GM19043 (cell line): ENCODE data around the gene PIAS1.

Experiments
- ATAC-seq: cut with Tn5 transposase; IDR thresholded peaks from one replicate; pipeline ENCODE4 v1.9.1; 2021; ENCODE audit warnings: low read depth; ENCODE audit not compliant: unreplicated experiment

Gene PIAS1

GRCh38 chr15:68061602-68062001, 7.5 kb downstream of the PIAS1 start:
- ATAC-seq = no peak

DNA sequence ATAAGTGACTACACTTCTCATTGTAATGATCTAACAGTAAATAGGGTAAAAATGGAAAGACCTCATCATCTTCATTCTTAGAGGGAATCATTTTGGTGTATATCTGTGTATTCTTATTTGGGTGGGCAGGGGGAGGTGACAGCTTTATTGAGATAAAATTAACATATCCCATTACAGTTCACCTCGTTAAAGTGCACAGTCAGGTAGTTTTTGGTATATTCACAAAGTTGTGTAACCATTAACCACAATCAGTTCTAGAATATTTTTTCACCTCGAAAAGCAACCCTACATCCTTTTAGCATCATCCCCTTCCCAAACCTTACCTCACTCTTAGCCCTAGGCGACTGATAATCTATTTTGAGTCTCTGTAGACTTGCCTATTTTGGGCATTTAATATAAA, 8.1 kb downstream of the PIAS1 start:
- ATAC-seq = no peak

DNA sequence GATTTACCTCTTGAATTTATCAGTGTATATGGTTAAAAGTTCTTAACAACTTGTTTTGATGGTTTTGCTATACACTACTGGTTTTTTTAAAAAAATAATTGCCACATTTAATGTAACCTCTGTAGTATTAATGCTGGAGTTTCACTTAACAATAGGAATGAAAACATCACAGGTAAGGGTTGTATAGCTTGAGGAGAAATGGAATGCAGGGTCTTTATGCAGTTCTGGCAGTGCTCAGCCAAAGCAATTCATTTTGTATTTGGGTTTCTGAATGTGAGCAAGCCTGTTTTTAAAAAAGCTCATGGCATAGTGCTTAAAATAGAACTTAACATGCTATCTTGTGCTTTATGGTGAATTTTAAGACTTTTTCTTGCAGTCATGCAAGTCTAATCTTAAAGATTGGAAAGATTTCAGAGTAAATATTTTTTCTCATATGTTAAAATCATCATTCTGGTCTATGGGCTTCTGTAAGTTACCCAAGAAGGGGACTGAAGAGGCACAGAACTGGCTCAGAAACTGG, 8.9 kb downstream of the PIAS1 start:
- ATAC-seq = no peak

GRCh38 chr15:68063606-68064005, 9.5 kb downstream of the PIAS1 start:
- no peak for ATAC-seq

GRCh38 chr15:68073576-68074288, 19.6 kb downstream of the PIAS1 start:
- ATAC-seq = no peak

GRCh38 chr15:68075764-68076385, 21.8 kb downstream of the PIAS1 start:
- ATAC-seq = no peak

GRCh38 chr15:68078365-68078764, 24.2 kb downstream of the PIAS1 start:
- ATAC-seq = no peak

GRCh38 chr15:68080334-68080733, 26.2 kb downstream of the PIAS1 start:
- no peak for ATAC-seq

DNA sequence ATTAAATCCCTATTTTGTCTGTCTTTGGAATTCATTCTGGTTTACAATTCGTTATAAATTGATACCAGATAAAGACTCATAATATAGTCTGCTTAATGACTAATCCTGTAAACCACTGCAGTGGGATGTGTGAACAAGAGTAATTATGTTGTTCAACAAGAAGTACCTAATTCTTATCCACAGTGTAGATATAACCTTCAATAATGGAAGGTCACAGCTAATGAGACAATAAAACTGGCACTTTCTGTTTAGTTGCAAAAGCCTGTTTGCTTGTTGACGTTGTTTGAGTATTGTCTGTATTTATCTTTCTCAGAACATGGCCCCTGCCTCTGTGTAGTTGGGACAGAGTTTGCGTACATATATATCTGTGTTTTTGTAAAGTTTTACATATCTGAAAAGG, 26.7 kb downstream of the PIAS1 start:
- ATAC-seq = no peak

GRCh38 chr15:68081869-68082505, 27.9 kb downstream of the PIAS1 start:
- no peak for ATAC-seq

- no peak for ATAC-seq
Measured at GRCh38 chr15:68082735-68083134, 28.6 kb downstream of the PIAS1 start.

- no peak for ATAC-seq
Measured at GRCh38 chr15:68083463-68083862, 29.3 kb downstream of the PIAS1 start.

GRCh38 chr15:68085052-68085451, 30.9 kb downstream of the PIAS1 start:
- ATAC-seq = no peak

DNA sequence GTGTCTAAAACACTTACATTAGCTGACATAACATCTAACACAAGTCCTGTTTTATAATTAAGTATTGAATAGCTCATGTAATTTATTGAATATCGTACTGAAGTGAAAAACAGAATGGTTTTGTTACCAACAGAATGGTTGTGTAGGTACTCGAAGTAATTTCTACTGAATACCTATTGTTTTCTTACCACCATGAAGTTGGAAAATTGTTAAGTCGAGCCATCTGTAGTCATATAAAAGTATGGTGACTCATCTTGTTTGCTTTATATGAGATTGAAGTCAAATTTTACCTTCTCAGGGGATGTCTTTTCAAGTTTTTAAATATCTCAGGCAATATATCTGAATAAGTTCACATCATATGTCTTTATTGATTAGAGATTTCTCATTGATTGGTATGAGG, 37.6 kb downstream of the PIAS1 start:
- no peak for ATAC-seq

- no peak for ATAC-seq
Measured at GRCh38 chr15:68096099-68096498, 42.0 kb downstream of the PIAS1 start.

DNA sequence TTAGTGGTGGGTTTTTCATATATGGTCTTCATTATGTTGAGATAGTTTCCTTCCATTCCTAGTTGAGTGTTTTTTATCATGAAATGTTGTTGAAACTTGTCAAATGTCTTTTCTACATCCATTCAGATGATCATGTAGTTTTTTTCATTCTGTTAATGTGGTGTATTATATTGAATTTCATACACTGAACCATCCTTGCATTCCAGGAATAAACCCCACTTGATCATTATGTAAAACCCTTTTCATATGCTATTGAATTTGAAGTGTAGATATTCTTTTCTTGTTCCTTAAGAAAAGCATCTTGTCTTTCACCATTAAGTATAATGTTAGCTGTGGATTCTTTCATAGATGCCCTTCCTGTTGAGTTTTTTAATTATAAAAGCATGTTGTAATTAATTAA, 42.9 kb downstream of the PIAS1 start:
- ATAC-seq = no peak

- no peak for ATAC-seq
Measured at GRCh38 chr15:68098465-68098864, 44.4 kb downstream of the PIAS1 start.

GRCh38 chr15:68100194-68100593, 46.1 kb downstream of the PIAS1 start:
- no peak for ATAC-seq

DNA sequence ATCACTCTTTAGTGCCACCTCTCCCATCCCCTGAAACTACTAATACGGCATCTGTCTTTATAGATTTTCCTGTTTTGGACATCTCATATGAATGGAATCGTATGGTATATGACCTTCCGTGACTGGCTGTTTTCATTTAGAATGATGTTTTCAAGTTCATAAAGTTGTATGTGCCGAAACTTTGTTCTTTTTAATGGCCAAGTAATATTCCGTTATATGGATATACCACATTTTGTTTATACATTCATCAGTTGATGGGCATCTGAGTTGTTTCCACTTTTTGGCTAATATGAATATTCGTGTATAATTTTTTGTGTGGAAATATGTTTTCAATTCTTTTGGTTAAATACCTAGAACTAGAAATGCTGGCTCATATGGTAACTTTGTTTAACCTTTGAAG, 49.5 kb downstream of the PIAS1 start:
- ATAC-seq = no peak

GRCh38 chr15:68106656-68107055, 52.5 kb downstream of the PIAS1 start:
- ATAC-seq = no peak

- no peak for ATAC-seq
Measured at GRCh38 chr15:68107142-68107541, 53.0 kb downstream of the PIAS1 start.

- ATAC-seq = no peak
Measured at GRCh38 chr15:68112706-68113105, 58.6 kb downstream of the PIAS1 start.
